Fibroblast of pulmonary artery (primary cell): Measurements from ENCODE around the gene CHRNE.

Experiments used
- DNase-seq: peaks from one replicate; pipeline ENCODE4 v3.0.0-alpha.2; 2010; ENCODE audit warnings: low read depth
- H3K4me3 ChIP-seq: replicated peaks from 2 replicates; pipeline ENCODE4 v1.5.1; 2011; ENCODE audit warnings: low read depth, mild to moderate bottlenecking, control low read depth, low read length, moderate library complexity
- TF ChIP-seq, protein P1 (sequence below): IDR thresholded peaks from 2 replicates; pipeline ENCODE4 v1.5.1; 2011; ENCODE audit warnings: mild to moderate bottlenecking, control low read depth, low read length, inconsistent platforms; ENCODE audit errors: missing control alignments

Gene CHRNE

DNA sequence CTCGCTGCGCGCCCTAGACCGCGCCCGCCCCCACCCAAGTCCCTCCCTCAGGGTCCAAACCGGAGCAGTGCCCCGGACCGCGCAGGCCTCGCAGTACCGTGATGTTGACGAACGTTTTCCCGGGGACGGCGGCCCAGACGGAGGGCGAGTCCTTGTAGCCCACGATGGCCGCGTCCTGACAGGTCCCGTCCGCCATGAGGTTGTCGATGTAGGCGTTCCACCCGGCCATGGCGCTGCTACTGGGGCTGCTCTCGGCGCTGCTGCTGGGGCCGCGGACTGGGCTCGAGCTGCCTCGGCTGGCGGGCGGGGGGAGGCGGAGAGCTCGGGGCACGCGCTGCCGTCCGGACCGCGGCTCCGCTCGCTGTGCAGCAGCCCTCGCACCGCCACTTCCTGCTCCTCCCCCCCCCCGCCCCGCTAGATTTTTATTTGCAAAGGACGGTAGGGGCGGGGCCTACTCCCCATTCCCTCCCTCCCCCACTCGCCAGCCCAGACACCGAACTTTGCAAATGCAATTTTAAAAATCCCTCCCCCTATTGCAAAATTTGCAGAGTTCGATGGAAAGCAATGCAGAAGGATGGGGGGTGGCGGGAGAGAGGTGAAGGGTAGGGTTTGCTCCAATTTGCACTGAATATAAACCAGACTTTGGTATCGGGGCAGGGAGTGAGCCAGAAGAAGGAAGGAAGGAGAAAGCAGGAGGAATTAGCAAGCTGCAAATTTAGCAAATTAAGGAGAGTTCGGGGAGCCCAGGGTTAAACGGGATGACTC is 45.5 kb upstream of the CHRNE start, which contains the start of gene PFN1:
Gene PFN1, minus strand, starts transcription at position 365 of the 765 bp plus-strand sequence. Its CDS starts 136 bp downstream, at position 229.
- TF ChIP-seq, protein P1, sequence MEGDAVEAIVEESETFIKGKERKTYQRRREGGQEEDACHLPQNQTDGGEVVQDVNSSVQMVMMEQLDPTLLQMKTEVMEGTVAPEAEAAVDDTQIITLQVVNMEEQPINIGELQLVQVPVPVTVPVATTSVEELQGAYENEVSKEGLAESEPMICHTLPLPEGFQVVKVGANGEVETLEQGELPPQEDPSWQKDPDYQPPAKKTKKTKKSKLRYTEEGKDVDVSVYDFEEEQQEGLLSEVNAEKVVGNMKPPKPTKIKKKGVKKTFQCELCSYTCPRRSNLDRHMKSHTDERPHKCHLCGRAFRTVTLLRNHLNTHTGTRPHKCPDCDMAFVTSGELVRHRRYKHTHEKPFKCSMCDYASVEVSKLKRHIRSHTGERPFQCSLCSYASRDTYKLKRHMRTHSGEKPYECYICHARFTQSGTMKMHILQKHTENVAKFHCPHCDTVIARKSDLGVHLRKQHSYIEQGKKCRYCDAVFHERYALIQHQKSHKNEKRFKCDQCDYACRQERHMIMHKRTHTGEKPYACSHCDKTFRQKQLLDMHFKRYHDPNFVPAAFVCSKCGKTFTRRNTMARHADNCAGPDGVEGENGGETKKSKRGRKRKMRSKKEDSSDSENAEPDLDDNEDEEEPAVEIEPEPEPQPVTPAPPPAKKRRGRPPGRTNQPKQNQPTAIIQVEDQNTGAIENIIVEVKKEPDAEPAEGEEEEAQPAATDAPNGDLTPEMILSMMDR, result no peak
- DNase-seq, result peak; percentile 96
- H3K4me3 ChIP-seq, result peak within 1 kb of the TSS; percentile 95

DNA sequence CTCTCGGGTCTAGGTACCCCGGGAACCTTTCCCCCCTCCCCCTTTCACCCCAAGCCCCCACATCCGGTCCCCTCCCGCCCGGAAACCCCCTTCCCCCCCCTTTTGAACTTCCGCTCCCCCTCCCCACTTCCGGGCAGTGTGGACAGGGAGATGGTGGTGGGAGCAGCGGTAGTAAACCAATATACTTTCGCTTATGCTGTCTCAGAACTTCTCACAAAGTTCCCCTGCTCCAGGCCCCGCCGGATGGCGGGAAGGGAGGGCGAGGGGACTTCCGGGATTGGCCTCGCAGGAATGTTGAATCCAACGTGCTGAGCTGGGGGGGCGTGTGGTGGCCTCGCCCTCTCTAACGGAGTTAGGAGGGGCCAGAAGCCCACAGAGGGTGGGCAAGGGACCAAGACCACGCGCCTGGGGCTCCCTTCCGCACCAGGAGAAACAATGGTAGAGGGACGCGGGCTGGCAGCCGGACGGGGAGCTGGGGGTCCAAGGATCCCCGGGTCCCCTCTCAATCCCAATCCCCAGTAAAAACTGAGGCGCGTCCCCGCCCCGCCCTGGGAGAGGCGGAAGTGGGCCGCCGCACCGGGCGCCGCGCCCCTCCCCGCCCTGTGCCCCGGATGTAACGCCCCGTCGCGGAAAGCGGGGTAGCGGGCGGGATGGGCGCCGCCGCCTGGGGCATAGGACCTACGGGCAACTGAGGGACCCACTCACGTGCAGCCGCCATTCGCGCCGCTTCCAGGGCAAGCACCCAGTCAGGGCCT is 44.7 kb upstream of the CHRNE start:
- TF ChIP-seq, protein P1, result no peak
- DNase-seq, result peak; percentile 52
- peak overlapping the region; percentile 95 for H3K4me3 ChIP-seq

DNA sequence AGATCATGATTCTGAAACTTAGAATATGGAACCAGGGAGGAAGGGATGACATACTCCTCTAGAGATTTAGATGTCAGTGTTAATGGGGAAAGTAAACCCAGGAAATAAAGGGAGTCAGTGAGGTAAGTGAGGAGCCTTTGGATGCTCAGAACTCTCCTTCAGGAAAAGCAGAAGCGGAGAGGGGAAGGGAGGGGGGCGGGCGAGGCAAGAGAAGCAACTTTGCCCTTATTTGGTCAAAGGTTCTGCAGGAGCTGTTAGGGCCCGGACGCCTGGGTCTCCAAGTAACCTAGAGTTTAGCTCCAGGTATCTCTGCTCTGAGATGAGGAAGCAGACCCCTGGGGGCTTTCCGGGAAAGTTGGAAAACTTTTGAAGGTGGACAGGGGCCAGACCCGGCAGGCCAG is 44.1 kb upstream of the CHRNE start:
- TF ChIP-seq, protein P1, result no peak
- no peak for DNase-seq
- H3K4me3 ChIP-seq, result peak overlapping the region; percentile 95

DNA sequence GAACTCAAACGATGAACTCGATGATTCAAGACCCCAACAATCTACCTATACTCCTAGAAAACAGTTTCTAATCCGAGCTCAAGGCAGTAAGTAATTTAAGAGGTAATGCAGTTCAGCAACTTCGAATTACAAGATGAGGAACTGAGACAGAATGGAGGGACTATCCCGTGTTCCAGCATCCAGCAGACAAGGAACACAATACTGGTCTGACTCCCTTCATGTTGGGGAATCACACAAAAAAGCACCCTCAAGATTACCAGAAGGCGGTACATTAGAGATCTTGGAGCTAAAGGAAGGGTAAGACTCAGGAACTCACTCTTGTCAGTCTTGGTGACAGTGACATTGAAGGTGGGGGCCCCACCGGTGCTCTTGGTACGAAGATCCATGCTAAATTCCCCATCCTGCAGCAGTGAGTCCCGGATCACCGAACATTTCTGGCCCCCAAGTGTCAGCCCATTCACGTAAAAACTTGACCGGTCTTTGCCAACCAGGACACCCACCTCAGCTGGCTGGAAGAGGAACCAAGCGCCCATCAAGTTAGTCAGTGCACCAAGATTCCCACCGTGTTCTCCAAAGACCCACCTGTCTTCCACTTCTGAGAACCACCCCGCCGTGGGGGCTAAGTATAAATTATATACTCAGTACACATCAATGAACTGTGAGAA is 43.5 kb upstream of the CHRNE start:
- peak overlapping the region; percentile 95 for H3K4me3 ChIP-seq
- TF ChIP-seq, protein P1, result no peak
- DNase-seq, result no peak

DNA sequence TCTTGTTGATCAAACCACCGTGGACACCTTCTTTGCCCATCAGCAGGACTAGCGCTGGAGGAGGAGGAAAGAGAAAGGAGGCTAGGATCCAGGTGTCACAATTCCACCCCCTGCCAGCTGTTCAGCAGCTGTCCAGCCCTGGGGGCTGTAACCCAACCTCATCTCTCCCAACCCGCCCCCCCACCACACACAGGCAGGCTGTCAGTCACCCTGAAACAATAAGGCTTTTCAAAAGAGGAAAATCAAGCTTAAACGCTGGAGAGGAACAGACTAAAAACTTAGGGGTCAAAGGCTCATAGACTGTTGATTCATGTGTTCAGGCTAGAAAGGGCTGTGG is 43.0 kb upstream of the CHRNE start:
- no peak for DNase-seq
- H3K4me3 ChIP-seq, result peak overlapping the region; percentile 95
- TF ChIP-seq, protein P1, result no peak

DNA sequence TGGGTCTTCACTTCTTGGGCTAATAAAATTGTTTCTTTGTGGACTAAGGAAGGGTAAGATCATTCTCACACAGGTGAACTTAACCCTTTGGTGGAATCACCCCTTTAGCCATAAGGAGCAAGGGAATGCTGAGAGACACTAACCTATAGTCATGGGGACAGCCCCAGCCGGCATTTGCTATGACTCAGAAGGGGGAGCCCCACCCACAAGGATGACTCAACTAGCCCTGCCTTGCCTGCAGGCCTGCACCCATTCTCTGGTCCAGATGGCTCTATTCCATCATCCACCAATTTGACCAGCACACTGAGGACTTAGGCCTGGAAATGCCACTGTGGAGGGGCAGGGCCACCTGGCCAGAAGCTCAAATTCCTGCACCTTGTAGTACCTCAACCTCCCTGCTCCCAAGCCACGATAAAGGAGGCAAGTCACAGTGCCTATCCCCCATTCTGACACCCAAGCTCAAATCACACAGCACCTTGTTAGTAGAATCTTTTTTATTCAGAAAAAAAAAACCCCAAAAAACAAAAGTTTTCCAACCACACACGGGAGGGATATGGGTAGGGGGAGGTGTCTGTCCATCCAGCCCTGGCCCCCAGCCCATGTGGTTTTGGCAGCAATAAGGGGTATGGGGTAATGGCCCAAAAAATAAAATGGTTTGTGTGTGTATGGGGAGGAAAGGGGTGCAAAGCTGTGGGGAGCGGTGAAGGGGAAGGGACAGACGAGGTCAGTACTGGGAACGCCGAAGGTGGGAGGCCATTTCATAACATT is 42.5 kb upstream of the CHRNE start:
- peak overlapping the region; percentile 95 for H3K4me3 ChIP-seq
- TF ChIP-seq, protein P1, result no peak
- DNase-seq, result peak; percentile 90
